ENCODE measurements around the gene ARHGAP29. TPM values are rescaled to one million over a fixed set of nuclear protein-coding genes. Genes with fewer than 3 reads are reported as not detected.

The ARHGAP29 gene
- total RNA-seq, 5 donors from 2014 or later (not counting 1 experiment from before 2014, with no cell fraction given) = 0.13 to 0.54 (median 0.18) TPM; not detected in 2

DNA sequence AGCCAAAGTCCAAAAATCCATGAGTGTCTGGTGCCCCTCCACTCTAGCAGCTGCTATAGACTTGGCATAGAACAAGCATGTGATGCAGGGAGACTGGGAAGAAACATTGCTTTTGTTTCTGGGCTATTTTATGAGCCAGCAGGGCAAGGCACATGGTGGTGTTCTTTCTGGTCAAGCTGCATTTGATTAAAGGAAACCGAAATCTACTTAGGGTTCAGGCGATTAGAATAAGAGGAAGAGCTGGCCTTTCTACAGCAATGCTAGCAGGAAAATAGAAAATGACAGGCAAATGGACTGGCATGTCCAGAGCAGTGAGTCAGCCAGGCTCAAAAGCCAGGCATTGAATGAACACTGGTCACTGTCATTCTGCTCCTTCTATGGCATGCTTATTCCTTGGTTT, 28.5 kb upstream of the ARHGAP29 start:
- H3K4me1 ChIP-seq (ENCODE audit: control insufficient read depth in 1 of 2, extremely low read depth in 1 of 2, insufficient read depth in 2 of 2, low read length in 2 of 2) = no peaks in the 10 kb centered on the region
- H3K4me3 Mint-ChIP-seq = no peak overlapping the region
- POLR2A ChIA-PET = no interaction called here
- no peaks in the 10 kb centered on the region for H3K9me3 ChIP-seq
- DNase-seq (no peak), ATAC-seq (replicated peaks in 1 of 4) (no peak)
- CTCF ChIA-PET = no interaction called here
- 92% methylated on average over 2 of the region's 2 CpGs for WGBS (ENCODE audit: insufficient coverage)
- H3K9me3 Mint-ChIP-seq = peaks cover 0 to 5% (median 3%) of the 10 kb centered on the region in 3 donors
- H3K36me3 Mint-ChIP-seq = no peaks in the 10 kb centered on the region
- H3K36me3 ChIP-seq (ENCODE audit: control insufficient read depth in 2 of 2, extremely low read depth in 1 of 2, insufficient read depth in 1 of 2, low read length in 1 of 2) = no peaks in the 10 kb centered on the region
- H3K27ac ChIP-seq (ENCODE audit: low read length) = no peak overlapping the region
- H3K4me1 Mint-ChIP-seq = no peaks in the 10 kb centered on the region
- no peak overlapping the region for H3K4me3 ChIP-seq (ENCODE audit: control insufficient read depth in 1 of 2, extremely low read depth in 1 of 2, low read length in 1 of 2)
- H3K27ac Mint-ChIP-seq = no peak overlapping the region
- H3K27me3 ChIP-seq (replicated peaks in 1 of 2; ENCODE audit: control insufficient read depth in 2 of 2, extremely low read depth in 1 of 2, insufficient read depth in 2 of 2, low read length in 1 of 2) = no peaks in the 10 kb centered on the region
- H3K27me3 Mint-ChIP-seq = peaks cover 10 to 34% of the 10 kb centered on the region in 2 donors

DNA sequence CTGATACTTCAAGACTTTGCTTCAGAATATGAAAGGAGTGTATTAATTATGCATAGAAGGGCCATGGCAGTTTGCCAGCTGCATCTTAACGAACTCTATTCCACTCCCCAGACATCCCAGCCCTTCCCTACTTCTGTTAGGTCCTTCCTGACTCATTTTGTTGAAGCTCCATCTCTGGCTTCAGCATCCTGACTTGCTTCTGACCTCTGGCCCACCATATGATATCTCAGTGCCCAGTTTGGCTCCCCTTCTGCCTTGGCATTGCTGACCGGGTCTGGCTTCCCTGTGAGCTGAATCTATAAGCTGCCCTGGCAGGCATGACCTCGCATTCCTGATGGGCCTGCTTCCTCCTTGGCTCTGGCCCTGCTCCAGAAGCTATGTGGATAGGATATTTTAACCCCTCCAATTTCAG, 27.6 kb upstream of the ARHGAP29 start:
- Histone ChIP-seq H3K4me1 (ENCODE audit: control insufficient read depth in 1 of 2, extremely low read depth in 1 of 2, insufficient read depth in 2 of 2, low read length in 2 of 2) (no peaks in the 10 kb centered on the region), H3K4me3 (ENCODE audit: control insufficient read depth in 1 of 2, extremely low read depth in 1 of 2, low read length in 1 of 2) (no peak overlapping the region), H3K27ac (ENCODE audit: low read length) (no peak overlapping the region), H3K9me3 (no peaks in the 10 kb centered on the region), H3K27me3 (replicated peaks in 1 of 2; ENCODE audit: control insufficient read depth in 2 of 2, extremely low read depth in 1 of 2, insufficient read depth in 2 of 2, low read length in 1 of 2) (no peaks in the 10 kb centered on the region), H3K36me3 (ENCODE audit: control insufficient read depth in 2 of 2, extremely low read depth in 1 of 2, insufficient read depth in 1 of 2, low read length in 1 of 2) (no peaks in the 10 kb centered on the region)
- Mint-ChIP-seq H3K36me3 (no peaks in the 10 kb centered on the region), H3K27me3 (peaks cover 10 to 27% of the 10 kb centered on the region in 2 donors), H3K4me3 (no peak overlapping the region), H3K4me1 (no peaks in the 10 kb centered on the region), H3K9me3 (peaks cover 0 to 5% (median 3%) of the 10 kb centered on the region in 3 donors), H3K27ac (no peak overlapping the region)
- POLR2A ChIA-PET = no interaction called here
- CTCF ChIA-PET = no interaction called here
- ATAC-seq (replicated peaks in 1 of 4) (no peak), DNase-seq (no peak)
- WGBS (ENCODE audit: insufficient coverage) = 0% methylated on average over 1 of the region's 3 CpGs

- no peak overlapping the region for H3K27ac Mint-ChIP-seq
- POLR2A ChIA-PET = no interaction called here
- CTCF ChIA-PET = interaction anchor here in 1 of 2 donors (0.6 kb wide), 1 partner anchor 16 kb away, joined by 3 read pairs; no protein-coding TSS in a partner anchor
Measured at GRCh38 chr1:94260635-94261387, 23.4 kb upstream of the ARHGAP29 start.

DNA sequence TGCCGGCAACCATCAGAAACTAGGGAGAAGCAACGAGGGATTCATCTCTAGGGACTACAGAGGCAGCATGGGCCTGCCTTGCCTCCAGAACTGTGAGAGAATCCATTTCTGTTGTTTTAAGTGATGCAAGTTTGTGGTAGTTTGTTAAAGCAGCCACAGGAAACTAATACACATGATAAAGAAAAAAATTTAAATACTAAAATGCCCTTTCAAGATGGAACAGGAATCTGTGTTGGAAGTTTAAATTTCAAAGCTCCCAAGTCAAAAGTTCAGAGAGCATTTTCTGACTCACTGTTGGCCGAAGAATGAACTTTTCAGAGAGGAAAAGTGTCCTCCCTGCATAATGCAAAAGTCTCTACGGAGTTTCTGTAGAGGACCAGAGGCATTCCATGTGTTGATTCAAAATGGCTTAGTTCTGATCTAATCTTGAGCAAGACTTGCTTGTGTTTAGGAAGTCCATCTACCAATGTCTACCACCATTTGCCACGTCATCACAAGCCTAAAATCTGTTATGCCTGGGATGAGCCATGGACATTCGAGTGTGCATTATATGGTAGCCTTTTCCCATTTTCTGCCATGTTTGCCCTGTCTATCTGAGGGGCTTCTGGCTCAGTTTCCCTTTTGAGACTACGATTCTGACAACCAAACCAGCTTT, 22.4 kb upstream of the ARHGAP29 start:
- POLR2A ChIA-PET = no interaction called here
- no peaks in the 10 kb centered on the region for H3K4me1 Mint-ChIP-seq
- no peaks in the 10 kb centered on the region for H3K36me3 ChIP-seq (ENCODE audit: control insufficient read depth in 2 of 2, extremely low read depth in 1 of 2, insufficient read depth in 1 of 2, low read length in 1 of 2)
- H3K27me3 ChIP-seq (replicated peaks in 1 of 2; ENCODE audit: control insufficient read depth in 2 of 2, extremely low read depth in 1 of 2, insufficient read depth in 2 of 2, low read length in 1 of 2) = peaks cover 2 to 3% of the 10 kb centered on the region in 2 experiments
- H3K27ac Mint-ChIP-seq = no peak overlapping the region
- no peak overlapping the region for H3K4me3 Mint-ChIP-seq
- 71% methylated on average over 5 of the region's 7 CpGs for WGBS (ENCODE audit: insufficient coverage)
- peaks cover 9 to 17% of the 10 kb centered on the region in 2 donors for H3K27me3 Mint-ChIP-seq
- DNase-seq = no peak
- H3K9me3 Mint-ChIP-seq = peaks cover 0 to 5% (median 3%) of the 10 kb centered on the region in 3 donors
- no peak overlapping the region for H3K27ac ChIP-seq (ENCODE audit: low read length)
- CTCF ChIA-PET = no interaction called here
- H3K4me3 ChIP-seq (ENCODE audit: control insufficient read depth in 1 of 2, extremely low read depth in 1 of 2, low read length in 1 of 2) = no peak overlapping the region
- no peaks in the 10 kb centered on the region for H3K9me3 ChIP-seq
- no peak for ATAC-seq (replicated peaks in 1 of 4)
- no peaks in the 10 kb centered on the region for H3K36me3 Mint-ChIP-seq
- no peaks in the 10 kb centered on the region for H3K4me1 ChIP-seq (ENCODE audit: control insufficient read depth in 1 of 2, extremely low read depth in 1 of 2, insufficient read depth in 2 of 2, low read length in 2 of 2)

More at GRCh38 chr1:94260635-94261387, 23.4 kb upstream of the ARHGAP29 start:
- no peak overlapping the region for H3K4me3 Mint-ChIP-seq
- H3K9me3 Mint-ChIP-seq = peaks cover 0 to 5% (median 3%) of the 10 kb centered on the region in 3 donors
- no peaks in the 10 kb centered on the region for H3K4me1 Mint-ChIP-seq
- no peaks in the 10 kb centered on the region for H3K36me3 Mint-ChIP-seq
- WGBS (ENCODE audit: insufficient coverage) = 94% methylated on average over 2 of the region's 2 CpGs
- DNase-seq (no peak), ATAC-seq (replicated peaks in 1 of 4) (no peak)
- Histone ChIP-seq H3K27ac (ENCODE audit: low read length) (no peak overlapping the region), H3K36me3 (ENCODE audit: control insufficient read depth in 2 of 2, extremely low read depth in 1 of 2, insufficient read depth in 1 of 2, low read length in 1 of 2) (no peaks in the 10 kb centered on the region), H3K4me1 (ENCODE audit: control insufficient read depth in 1 of 2, extremely low read depth in 1 of 2, insufficient read depth in 2 of 2, low read length in 2 of 2) (no peaks in the 10 kb centered on the region), H3K4me3 (ENCODE audit: control insufficient read depth in 1 of 2, extremely low read depth in 1 of 2, low read length in 1 of 2) (no peak overlapping the region), H3K9me3 (no peaks in the 10 kb centered on the region), H3K27me3 (replicated peaks in 1 of 2; ENCODE audit: control insufficient read depth in 2 of 2, extremely low read depth in 1 of 2, insufficient read depth in 2 of 2, low read length in 1 of 2) (peaks cover 0 to 3% of the 10 kb centered on the region in 2 experiments)
- H3K27me3 Mint-ChIP-seq = peaks cover 8 to 13% of the 10 kb centered on the region in 2 donors

DNA sequence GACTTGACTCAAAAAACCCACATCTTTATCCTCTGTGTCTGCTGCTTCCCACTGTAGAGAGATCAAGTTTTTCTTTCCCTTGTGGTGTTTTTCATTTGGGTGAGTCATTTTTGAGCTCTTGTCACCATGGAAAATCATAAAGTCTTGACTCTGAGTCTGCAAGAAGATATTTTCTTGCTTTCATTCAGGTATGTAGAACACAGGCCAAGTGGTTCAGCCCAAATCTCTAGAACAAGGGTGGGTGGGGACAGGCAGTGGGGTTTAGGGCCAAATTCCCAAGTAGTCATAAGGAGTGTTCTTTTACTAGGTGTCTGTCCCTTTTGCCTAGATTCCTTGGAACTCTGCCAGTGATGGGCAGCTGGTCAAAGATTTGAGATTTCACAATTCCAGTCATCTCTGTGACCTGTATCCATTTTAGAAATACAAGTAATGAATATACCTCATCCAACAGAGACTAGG, 21.5 kb upstream of the ARHGAP29 start:
- ChIA-PET POLR2A (no interaction called here), CTCF (no interaction called here)
- no peaks in the 10 kb centered on the region for H3K4me1 ChIP-seq (ENCODE audit: control insufficient read depth in 1 of 2, extremely low read depth in 1 of 2, insufficient read depth in 2 of 2, low read length in 2 of 2)
- H3K27ac ChIP-seq (ENCODE audit: low read length) = no peak overlapping the region
- ATAC-seq (replicated peaks in 1 of 4) (no peak), DNase-seq (no peak)
- no peaks in the 10 kb centered on the region for H3K36me3 Mint-ChIP-seq
- H3K9me3 ChIP-seq = no peaks in the 10 kb centered on the region
- no peaks in the 10 kb centered on the region for H3K4me1 Mint-ChIP-seq
- H3K4me3 ChIP-seq (ENCODE audit: control insufficient read depth in 1 of 2, extremely low read depth in 1 of 2, low read length in 1 of 2) = no peak overlapping the region
- no peaks in the 10 kb centered on the region for H3K36me3 ChIP-seq (ENCODE audit: control insufficient read depth in 2 of 2, extremely low read depth in 1 of 2, insufficient read depth in 1 of 2, low read length in 1 of 2)
- peaks cover 0 to 5% (median 3%) of the 10 kb centered on the region in 3 donors for H3K9me3 Mint-ChIP-seq
- peaks cover 12 to 25% of the 10 kb centered on the region in 2 donors for H3K27me3 Mint-ChIP-seq
- H3K27me3 ChIP-seq (replicated peaks in 1 of 2; ENCODE audit: control insufficient read depth in 2 of 2, extremely low read depth in 1 of 2, insufficient read depth in 2 of 2, low read length in 1 of 2) = peaks cover 2 to 3% of the 10 kb centered on the region in 2 experiments
- no peak overlapping the region for H3K4me3 Mint-ChIP-seq
- H3K27ac Mint-ChIP-seq = no peak overlapping the region

DNA sequence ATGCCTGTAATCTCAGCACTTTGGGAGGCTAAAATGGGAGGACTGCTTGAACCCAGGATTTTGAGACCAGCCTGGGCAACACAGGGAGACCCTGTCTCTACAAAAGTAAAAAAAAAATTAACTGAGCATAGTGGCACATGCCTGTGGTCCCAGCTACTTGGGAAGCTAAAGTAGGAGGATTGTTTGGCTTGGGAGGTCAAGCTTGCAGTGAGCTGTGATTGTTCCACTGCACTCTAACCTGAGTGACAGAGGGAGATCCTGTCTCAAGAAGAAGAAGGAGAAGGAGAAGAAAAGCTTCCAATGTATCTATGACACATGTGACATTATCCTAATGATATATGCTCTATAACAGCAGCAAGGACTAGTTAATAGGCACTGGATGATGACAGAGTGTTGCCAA, 20.1 kb upstream of the ARHGAP29 start:
- Histone ChIP-seq H3K36me3 (ENCODE audit: control insufficient read depth in 2 of 2, extremely low read depth in 1 of 2, insufficient read depth in 1 of 2, low read length in 1 of 2) (no peaks in the 10 kb centered on the region), H3K9me3 (no peaks in the 10 kb centered on the region), H3K27me3 (replicated peaks in 1 of 2; ENCODE audit: control insufficient read depth in 2 of 2, extremely low read depth in 1 of 2, insufficient read depth in 2 of 2, low read length in 1 of 2) (peaks cover 2 to 7% of the 10 kb centered on the region in 2 experiments), H3K27ac (ENCODE audit: low read length) (no peak overlapping the region), H3K4me3 (ENCODE audit: control insufficient read depth in 1 of 2, extremely low read depth in 1 of 2, low read length in 1 of 2) (no peak overlapping the region), H3K4me1 (ENCODE audit: control insufficient read depth in 1 of 2, extremely low read depth in 1 of 2, insufficient read depth in 2 of 2, low read length in 2 of 2) (no peaks in the 10 kb centered on the region)
- no peaks in the 10 kb centered on the region for H3K36me3 Mint-ChIP-seq
- DNase-seq (no peak), ATAC-seq (replicated peaks in 1 of 4) (no peak)
- ChIA-PET CTCF (interaction anchor here in 1 of 2 donors (0.6 kb wide), 1 partner anchor 12 kb away, joined by 3 read pairs; no protein-coding TSS in a partner anchor), POLR2A (no interaction called here)
- H3K4me1 Mint-ChIP-seq = no peaks in the 10 kb centered on the region
- no peak overlapping the region for H3K27ac Mint-ChIP-seq
- H3K4me3 Mint-ChIP-seq = no peak overlapping the region
- H3K9me3 Mint-ChIP-seq = no peaks in the 10 kb centered on the region
- H3K27me3 Mint-ChIP-seq = peaks cover 15 to 24% of the 10 kb centered on the region in 2 donors

Measured in T-cell (primary cell).